CD4-positive, CD25-positive, alpha-beta regulatory T cell (primary cell): ENCODE data around the gene ZNF787. TPM values are rescaled to one million over a fixed set of nuclear protein-coding genes. Genes with fewer than 3 reads are reported as not detected.
A peak's percentile ranks its signal among the peaks of the same experiment; 100 is the strongest.

Experiments
- ATAC-seq, 2 donors: fragments of 150-1000 bp; cut with Tn5 transposase; one replicate each; pipeline ENCODE4 v1.10.0; 2021; ENCODE audit warnings: low read depth in 2 of 2, moderate number of reproducible peaks in 2 of 2, moderate library complexity in 1 of 2
- DNase-seq, 3 donors: peaks; one replicate each; pipeline versions ENCODE4 v3.0.0 to v3.0.0-alpha.2; 2012 to 2022; ENCODE audit warnings: mixed read lengths in 1 of 3
- H3K27ac ChIP-seq: one replicate; pipeline ENCODE4 v1.7.0; 2013; ENCODE audit warnings: mild to moderate bottlenecking, low read length; ENCODE audit not compliant: insufficient read depth, poor library complexity, severe bottlenecking
- H3K27me3 ChIP-seq: one replicate; pipeline ENCODE4 v1.7.0; 2013; ENCODE audit warnings: low read length; ENCODE audit not compliant: control insufficient read depth, insufficient read depth
- H3K36me3 ChIP-seq: one replicate; pipeline ENCODE4 v1.7.0; 2013; ENCODE audit warnings: mild to moderate bottlenecking, low read length, moderate library complexity; ENCODE audit not compliant: control insufficient read depth, insufficient read depth
- H3K4me1 ChIP-seq: 2 replicates; pipeline ENCODE4 v1.7.0; 2013; ENCODE audit warnings: mild to moderate bottlenecking, low read length; ENCODE audit not compliant: insufficient read depth, control insufficient read depth, poor library complexity, severe bottlenecking
- H3K4me3 ChIP-seq: one replicate; pipeline ENCODE4 v1.7.0; 2013; ENCODE audit warnings: low read depth, mild to moderate bottlenecking, low read length, moderate library complexity
- H3K9me3 ChIP-seq, 2 experiments: 1 replicate in 1 of 2; 2 replicates in 1 of 2; pipeline ENCODE4 v1.7.0; 2013; ENCODE audit warnings: low read length in 2 of 2, mild to moderate bottlenecking in 1 of 2, moderate library complexity in 1 of 2; ENCODE audit not compliant: control insufficient read depth in 2 of 2
- H3K27ac Mint-ChIP-seq, 3 donors: one replicate each; pipeline ENCODE4 v1.8.0; 2020 to 2022; ENCODE audit warnings: mild to moderate bottlenecking in 3 of 3, mixed read lengths in 3 of 3, moderate library complexity in 2 of 3
- H3K27me3 Mint-ChIP-seq: one replicate; pipeline ENCODE4 v1.8.0; 2022; ENCODE audit warnings: mild to moderate bottlenecking, mixed read lengths
- H3K36me3 Mint-ChIP-seq: one replicate; pipeline ENCODE4 v1.8.0; 2020; ENCODE audit warnings: mixed read lengths
- H3K4me1 Mint-ChIP-seq, 4 donors: one replicate each; pipeline ENCODE4 v1.8.0; 2020 to 2022; ENCODE audit warnings: mixed read lengths in 4 of 4, mild to moderate bottlenecking in 1 of 4
- H3K4me3 Mint-ChIP-seq, 4 donors: one replicate each; pipeline ENCODE4 v1.8.0; 2020 to 2022; ENCODE audit warnings: mild to moderate bottlenecking in 4 of 4, mixed read lengths in 4 of 4, moderate library complexity in 3 of 4
- H3K9me3 Mint-ChIP-seq, 7 donors: one replicate each; pipeline ENCODE4 v1.8.0; 2020 to 2022; ENCODE audit warnings: mixed read lengths in 7 of 7, mild to moderate bottlenecking in 3 of 7, moderate library complexity in 2 of 7
- polyA plus RNA-seq, 4 donors: library from polyadenylated mRNA; unstranded; fragments of 300-500 nt; fragmentation: Illumina TruSeq; gene quantifications; one replicate each; pipeline ENCODE4 v1.2.3, GENCODE V29; 2021
- total RNA-seq: library from RNA; stranded (reverse); gene quantifications from one replicate; pipeline ENCODE4 v1.2.3, GENCODE V29; 2022

Gene ZNF787
- total and polyA plus RNA-seq, 5 donors from 2014 or later = 0.73 to 21.4 (median 1.5) TPM

DNA sequence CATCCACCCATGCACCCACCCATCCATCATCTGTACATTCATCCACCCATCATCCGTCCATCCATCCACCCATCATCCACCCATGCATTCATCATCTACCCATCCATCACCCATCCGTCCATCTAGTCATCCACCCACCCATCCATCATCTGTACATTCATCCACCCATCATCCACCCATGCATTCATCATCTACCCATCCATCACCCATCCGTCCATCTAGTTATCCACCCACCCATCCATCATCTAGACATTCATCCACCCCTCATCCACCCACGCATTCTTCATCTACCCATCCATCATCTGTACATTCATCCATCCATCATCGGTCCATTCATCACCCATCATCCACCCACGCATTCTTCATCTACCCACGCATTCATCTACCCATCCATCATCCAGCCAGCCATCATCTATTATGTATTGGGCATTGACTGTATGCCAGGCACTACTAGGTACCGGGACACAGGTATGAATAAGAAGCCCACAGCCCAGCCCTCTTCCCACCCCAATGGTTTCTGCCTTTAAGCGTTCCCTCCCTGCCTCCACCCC is 38.0 kb upstream of the ZNF787 start:
- H3K27me3 Mint-ChIP-seq = no peaks in the 10 kb centered on the region
- H3K4me3 ChIP-seq = no peak overlapping the region
- H3K27me3 ChIP-seq = no peaks in the 10 kb centered on the region
- H3K4me1 Mint-ChIP-seq = peaks cover 0 to 2% (median 0%) of the 10 kb centered on the region in 4 donors
- no peak overlapping the region for H3K27ac ChIP-seq
- no peaks in the 10 kb centered on the region for H3K9me3 ChIP-seq
- DNase-seq = no peak
- peaks cover 27% of the 10 kb centered on the region for H3K36me3 Mint-ChIP-seq
- no peak overlapping the region for H3K4me3 Mint-ChIP-seq
- no peaks in the 10 kb centered on the region for H3K4me1 ChIP-seq
- ATAC-seq = no peak
- peaks cover 0 to 6% (median 0%) of the 10 kb centered on the region in 7 donors for H3K9me3 Mint-ChIP-seq
- peak overlapping the region in 2 of 3 donors; percentile 15 to 46 for H3K27ac Mint-ChIP-seq
- H3K36me3 ChIP-seq = peaks cover 20% of the 10 kb centered on the region

DNA sequence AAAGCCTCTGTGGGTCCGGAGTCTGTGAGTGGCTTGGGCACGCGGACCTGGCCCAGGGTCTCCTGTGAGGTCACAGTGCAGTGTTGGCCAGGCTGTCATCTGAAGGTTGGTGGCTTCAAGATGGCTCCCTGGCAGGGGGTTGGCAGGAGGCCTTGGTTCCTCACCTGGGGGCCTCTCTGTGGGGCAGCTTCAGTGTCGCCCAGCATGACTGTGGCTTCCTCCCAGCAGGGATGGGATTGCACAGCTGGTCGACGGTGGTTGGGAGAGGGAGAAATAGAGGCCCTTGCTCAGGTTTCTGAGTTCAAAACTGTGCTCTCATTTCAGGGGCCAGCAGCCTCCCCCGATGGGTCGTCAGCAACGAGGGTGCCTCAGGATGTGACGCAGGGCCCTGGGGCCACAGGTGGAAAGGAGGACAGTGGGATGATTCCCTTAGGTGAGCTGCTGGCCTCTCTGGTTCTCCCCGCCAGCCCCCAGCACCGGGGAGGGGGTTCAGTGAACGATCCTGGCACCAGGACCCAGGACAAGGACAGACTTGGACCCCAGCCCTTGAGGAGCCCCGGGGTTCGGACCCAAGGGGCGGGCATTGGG is 37.2 kb upstream of the ZNF787 start:
- H3K27ac Mint-ChIP-seq = no peak overlapping the region
- DNase-seq (no peak), ATAC-seq (no peak)
- H3K4me3 Mint-ChIP-seq = no peak overlapping the region
- Histone ChIP-seq H3K4me3 (no peak overlapping the region), H3K27me3 (no peaks in the 10 kb centered on the region), H3K9me3 (no peaks in the 10 kb centered on the region), H3K36me3 (peaks cover 23% of the 10 kb centered on the region), H3K4me1 (no peaks in the 10 kb centered on the region), H3K27ac (no peak overlapping the region)
- H3K36me3 Mint-ChIP-seq = peaks cover 27% of the 10 kb centered on the region
- peaks cover 0 to 7% (median 6%) of the 10 kb centered on the region in 4 donors for H3K4me1 Mint-ChIP-seq
- H3K27me3 Mint-ChIP-seq = no peaks in the 10 kb centered on the region
- H3K9me3 Mint-ChIP-seq = peaks cover 0 to 6% (median 0%) of the 10 kb centered on the region in 7 donors

DNA sequence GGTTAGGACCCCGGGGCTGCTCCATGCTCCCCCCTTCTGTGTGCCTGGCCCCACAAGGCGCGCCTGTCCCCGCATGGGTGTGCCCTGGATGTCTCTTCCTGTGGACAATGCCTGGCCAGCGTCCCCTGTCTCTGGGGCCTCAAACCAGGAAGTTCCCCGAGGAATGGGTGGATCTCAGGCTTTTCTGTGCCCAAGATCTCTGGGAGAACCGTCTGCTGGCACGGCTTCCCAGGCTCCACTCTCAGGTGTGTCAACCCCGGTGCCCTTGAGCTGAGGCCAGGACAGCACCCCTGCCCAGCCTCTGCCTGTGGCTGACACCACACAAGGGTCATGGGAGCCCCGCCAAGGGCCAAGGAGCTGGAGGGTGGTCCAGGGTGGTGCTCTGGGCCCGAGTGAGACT is 35.7 kb upstream of the ZNF787 start:
- H3K4me3 ChIP-seq = no peak overlapping the region
- Mint-ChIP-seq H3K4me1 (peaks cover 0 to 17% (median 10%) of the 10 kb centered on the region in 4 donors), H3K27me3 (no peaks in the 10 kb centered on the region), H3K36me3 (peaks cover 24% of the 10 kb centered on the region), H3K27ac (no peak overlapping the region), H3K9me3 (peaks cover 0 to 6% (median 0%) of the 10 kb centered on the region in 7 donors), H3K4me3 (no peak overlapping the region)
- no peaks in the 10 kb centered on the region for H3K27me3 ChIP-seq
- H3K4me1 ChIP-seq = no peaks in the 10 kb centered on the region
- no peaks in the 10 kb centered on the region for H3K9me3 ChIP-seq
- no peak overlapping the region for H3K27ac ChIP-seq
- ATAC-seq (no peak), DNase-seq (no peak)
- H3K36me3 ChIP-seq = peaks cover 23% of the 10 kb centered on the region

DNA sequence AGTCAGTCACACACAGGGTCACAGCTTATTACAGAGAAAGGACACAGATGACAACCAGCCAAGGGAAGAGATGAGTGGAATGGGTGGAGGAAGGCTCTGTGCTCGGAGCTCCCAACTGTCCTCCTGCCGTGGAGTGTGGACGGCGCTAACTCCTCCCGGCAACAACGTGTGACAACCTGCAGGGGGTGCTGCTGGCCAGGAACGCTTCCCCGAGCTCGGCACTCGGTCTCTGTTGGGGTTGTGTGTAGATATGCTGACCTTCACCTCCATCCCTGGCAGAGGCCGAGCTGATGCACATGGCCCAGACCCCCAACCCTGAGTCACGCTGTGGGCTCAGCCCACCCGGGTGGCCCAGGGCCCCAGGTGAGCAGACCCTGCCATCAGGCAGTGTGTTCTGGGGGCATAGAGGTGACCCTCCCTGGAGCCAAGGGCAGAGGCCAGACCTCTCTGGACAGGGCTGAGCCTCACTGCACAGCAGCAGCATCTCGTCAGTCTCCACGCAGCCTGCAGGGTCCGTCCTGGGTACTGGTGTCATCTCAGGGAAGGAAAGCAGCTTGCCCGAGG is 34.1 kb upstream of the ZNF787 start:
- H3K4me1 Mint-ChIP-seq = peaks cover 3 to 18% (median 10%) of the 10 kb centered on the region in 4 donors
- peaks cover 0 to 6% (median 0%) of the 10 kb centered on the region in 7 donors for H3K9me3 Mint-ChIP-seq
- no peaks in the 10 kb centered on the region for H3K27me3 ChIP-seq
- no peak for ATAC-seq
- H3K9me3 ChIP-seq = no peaks in the 10 kb centered on the region
- peaks cover 23% of the 10 kb centered on the region for H3K36me3 ChIP-seq
- DNase-seq = no peak
- H3K4me3 Mint-ChIP-seq = no peak overlapping the region
- H3K27ac Mint-ChIP-seq = no peak overlapping the region
- no peaks in the 10 kb centered on the region for H3K4me1 ChIP-seq
- H3K27ac ChIP-seq = no peak overlapping the region
- H3K36me3 Mint-ChIP-seq = peaks cover 24% of the 10 kb centered on the region
- H3K4me3 ChIP-seq = no peak overlapping the region
- H3K27me3 Mint-ChIP-seq = no peaks in the 10 kb centered on the region

- H3K4me1 Mint-ChIP-seq = peaks cover 4 to 21% (median 11%) of the 10 kb centered on the region in 4 donors
Measured at GRCh38 chr19:56153507-56153906, 32.4 kb upstream of the ZNF787 start.

DNA sequence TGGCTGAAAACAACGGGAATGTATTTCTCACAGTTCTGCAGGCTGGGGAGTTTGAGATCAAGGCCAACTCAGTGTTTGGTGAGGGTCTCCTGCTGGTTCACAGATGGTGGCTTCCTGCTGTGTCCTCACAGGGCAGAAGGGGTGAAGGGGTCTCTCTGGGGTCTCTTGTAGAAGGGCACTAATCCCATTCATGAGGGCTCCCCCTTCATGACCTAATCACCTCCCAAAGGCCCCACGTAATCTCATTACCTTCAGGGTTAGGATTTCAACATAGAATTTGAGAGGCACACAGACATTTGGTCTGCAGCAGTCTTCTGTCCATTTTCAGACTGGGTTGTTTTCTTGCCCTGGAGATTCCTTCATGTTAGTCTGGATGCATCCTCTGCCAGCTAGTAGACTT is 31.5 kb upstream of the ZNF787 start:
- no peak overlapping the region for H3K4me3 ChIP-seq
- H3K9me3 ChIP-seq = no peaks in the 10 kb centered on the region
- no peaks in the 10 kb centered on the region for H3K4me1 ChIP-seq
- no peaks in the 10 kb centered on the region for H3K27me3 ChIP-seq
- H3K4me3 Mint-ChIP-seq = no peak overlapping the region
- H3K27me3 Mint-ChIP-seq = no peaks in the 10 kb centered on the region
- ATAC-seq = no peak
- H3K9me3 Mint-ChIP-seq = no peaks in the 10 kb centered on the region
- no peak for DNase-seq
- H3K36me3 ChIP-seq = peaks cover 35% of the 10 kb centered on the region
- peak overlapping the region in 1 of 3 donors; percentile 20 for H3K27ac Mint-ChIP-seq
- H3K36me3 Mint-ChIP-seq = peaks cover 26% of the 10 kb centered on the region
- H3K27ac ChIP-seq = no peak overlapping the region
- peaks cover 4 to 24% (median 11%) of the 10 kb centered on the region in 4 donors for H3K4me1 Mint-ChIP-seq

More at GRCh38 chr19:56153507-56153906, 32.4 kb upstream of the ZNF787 start:
- no peaks in the 10 kb centered on the region for H3K4me1 ChIP-seq
- no peaks in the 10 kb centered on the region for H3K27me3 Mint-ChIP-seq
- H3K27me3 ChIP-seq = no peaks in the 10 kb centered on the region
- H3K27ac Mint-ChIP-seq = peak overlapping the region; percentile 27 to 39 (median 28)
- H3K9me3 Mint-ChIP-seq = no peaks in the 10 kb centered on the region
- no peak for ATAC-seq
- no peak for DNase-seq
- no peak overlapping the region for H3K4me3 ChIP-seq
- H3K4me3 Mint-ChIP-seq = no peak overlapping the region
- peaks cover 23% of the 10 kb centered on the region for H3K36me3 Mint-ChIP-seq
- no peaks in the 10 kb centered on the region for H3K9me3 ChIP-seq
- no peak overlapping the region for H3K27ac ChIP-seq
- peaks cover 27% of the 10 kb centered on the region for H3K36me3 ChIP-seq

- H3K27ac ChIP-seq = no peak overlapping the region
- no peak overlapping the region for H3K4me3 ChIP-seq
- Mint-ChIP-seq H3K9me3 (no peaks in the 10 kb centered on the region), H3K27me3 (no peaks in the 10 kb centered on the region), H3K27ac (no peak overlapping the region), H3K4me1 (peaks cover 4 to 24% (median 11%) of the 10 kb centered on the region in 4 donors), H3K4me3 (no peak overlapping the region), H3K36me3 (peaks cover 17% of the 10 kb centered on the region)
- peaks cover 25% of the 10 kb centered on the region for H3K36me3 ChIP-seq
- H3K27me3 ChIP-seq = no peaks in the 10 kb centered on the region
- ATAC-seq = no peak
- no peaks in the 10 kb centered on the region for H3K4me1 ChIP-seq
- H3K9me3 ChIP-seq = no peaks in the 10 kb centered on the region
- DNase-seq = no peak
Measured at GRCh38 chr19:56150358-56150757, 29.3 kb upstream of the ZNF787 start.

GRCh38 chr19:56149656-56150038 is 28.6 kb upstream of the ZNF787 start:
- H3K36me3 Mint-ChIP-seq = peaks cover 13% of the 10 kb centered on the region
- no peak for DNase-seq

More at GRCh38 chr19:56149656-56150038, 28.6 kb upstream of the ZNF787 start:
- no peak overlapping the region for H3K4me3 ChIP-seq
- no peaks in the 10 kb centered on the region for H3K27me3 ChIP-seq
- no peaks in the 10 kb centered on the region for H3K4me1 ChIP-seq
- no peak overlapping the region for H3K27ac ChIP-seq
- Mint-ChIP-seq H3K4me1 (peaks cover 4 to 24% (median 10%) of the 10 kb centered on the region in 4 donors), H3K27me3 (no peaks in the 10 kb centered on the region), H3K9me3 (no peaks in the 10 kb centered on the region), H3K4me3 (no peak overlapping the region), H3K27ac (no peak overlapping the region)
- peaks cover 19% of the 10 kb centered on the region for H3K36me3 ChIP-seq
- no peak for ATAC-seq
- H3K9me3 ChIP-seq = no peaks in the 10 kb centered on the region
